Retinal pigment epithelial cell (primary cell): ENCODE results near the gene GAS7.

Source experiments
- DNase-seq: peaks from one replicate; pipeline ENCODE4 v3.0.0-alpha.2; 2010; ENCODE audit warnings: low read depth
- H3K4me3 ChIP-seq: 2 replicates; pipeline ENCODE4 v1.5.1; 2011; ENCODE audit warnings: mild to moderate bottlenecking, low read length, control low read depth, moderate library complexity
- CTCF ChIP-seq: conservative IDR thresholded peaks from 2 replicates; pipeline ENCODE4 v1.5.1; 2011; ENCODE audit warnings: low read depth, low read length, control low read depth, inconsistent platforms

Gene GAS7

DNA sequence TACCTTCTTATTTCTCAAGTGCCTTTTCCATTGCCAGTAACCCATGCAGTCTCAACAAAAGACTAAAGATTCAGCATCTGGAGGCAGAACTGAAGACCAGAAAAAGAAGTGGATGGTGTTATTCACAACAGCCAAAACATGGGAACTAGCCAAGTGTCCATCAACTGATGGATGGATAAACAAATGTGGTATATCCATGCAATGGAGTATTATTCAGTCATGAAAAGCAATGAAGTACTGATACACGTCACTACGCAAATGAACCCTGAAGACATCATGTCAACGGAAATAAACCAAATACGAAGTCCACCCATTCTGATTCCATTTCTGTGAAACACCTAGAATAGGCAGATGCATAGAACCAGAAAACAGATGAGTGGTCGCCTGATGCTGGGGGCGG, 25.6 kb downstream of the GAS7 start:
- H3K4me3 ChIP-seq, result no peak overlapping the region
- TF ChIP-seq CTCF, result no peak
- DNase-seq, result no peak

- no peak overlapping the region for H3K4me3 ChIP-seq
- DNase-seq, result no peak
Observed at GRCh38 chr17:10172241-10172741, 26.1 kb downstream of the GAS7 start.

GRCh38 chr17:10171581-10171981, 26.8 kb downstream of the GAS7 start:
- H3K4me3 ChIP-seq, result no peak overlapping the region
- no peak for DNase-seq
- TF ChIP-seq CTCF, result no peak

More at GRCh38 chr17:10172241-10172741, 26.1 kb downstream of the GAS7 start:
- no peak for TF ChIP-seq CTCF

GRCh38 chr17:10171122-10171571, 27.3 kb downstream of the GAS7 start:
- H3K4me3 ChIP-seq, result no peak overlapping the region
- no peak for DNase-seq
- no peak for TF ChIP-seq CTCF

DNA sequence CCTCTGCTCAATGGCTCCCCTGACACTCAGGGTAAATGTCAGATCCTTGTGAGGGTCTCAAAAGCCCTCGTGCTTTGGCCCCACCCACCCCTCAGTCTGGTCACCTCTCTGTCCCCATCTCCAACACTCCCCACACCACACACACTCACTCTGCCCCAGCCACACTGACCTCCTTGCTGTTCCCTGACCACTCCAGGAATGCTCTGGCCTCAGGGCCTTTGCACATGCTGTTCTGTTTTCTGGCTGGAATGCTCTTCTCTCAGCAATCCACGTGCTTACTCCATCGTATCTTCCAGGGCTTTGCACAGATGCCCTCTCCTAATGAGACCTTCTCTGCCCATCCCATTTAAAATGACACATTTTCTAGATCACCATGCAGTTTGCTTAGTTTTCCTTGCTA, 28.2 kb downstream of the GAS7 start:
- no peak for TF ChIP-seq CTCF
- H3K4me3 ChIP-seq, result no peak overlapping the region
- no peak for DNase-seq

- H3K4me3 ChIP-seq, result no peak overlapping the region
- DNase-seq, result no peak
- TF ChIP-seq CTCF, result no peak
Observed at GRCh38 chr17:10169290-10169689, 29.1 kb downstream of the GAS7 start.

- DNase-seq, result no peak
- no peak overlapping the region for H3K4me3 ChIP-seq
- no peak for TF ChIP-seq CTCF
Observed at GRCh38 chr17:10166176-10166935, 32.0 kb downstream of the GAS7 start.
